Pancreas (tissue), 10 donors: ENCODE results near the gene BLTP3A. TPM values are rescaled to one million over a fixed set of nuclear protein-coding genes. Genes with fewer than 3 reads are reported as not detected.
"Not testable (repeated sequence)": the region's sequence is repeated elsewhere in the genome, so short reads cannot be mapped to it uniquely, and the experiment has no call there.

ENCODE experiments used
- ATAC-seq, 4 donors: fragments of 200-7000 bp; cut with Tn5 transposase; one replicate each; pipeline versions ENCODE4 v1.8.0 to v1.9.1; 2020; ENCODE audit warnings: mild to moderate bottlenecking in 4 of 4, moderate library complexity in 4 of 4
- DNase-seq, 6 donors: peaks; one replicate each; pipeline ENCODE4 v3.0.0-alpha.2; 2020
- FAIRE-seq: peaks from 2 replicates; lab custom pipeline; 2012; peaks lifted over from hg19 to GRCh38; lab: Jason Lieb, UNC
- H3K27ac ChIP-seq, 4 donors: fragments of 200-600 bp; sonication (generic); 1 replicate in 3 of 4; 2 replicates in 1 of 4; pipeline versions ENCODE4 v1.5.0 to v1.8.0; 2020
- H3K27me3 ChIP-seq, 4 donors: fragments of 200-600 bp; one replicate each; pipeline ENCODE4 v1.8.0; 2021
- H3K36me3 ChIP-seq, 3 donors: fragments of 200-600 bp; sonication (generic) in 1 of 3; one replicate each; pipeline versions ENCODE4 v1.5.0 to v1.8.0; 2020 to 2021
- H3K4me1 ChIP-seq, 3 donors: fragments of 200-600 bp; one replicate each; pipeline ENCODE4 v1.8.0; 2021
- H3K4me3 ChIP-seq, 4 donors: fragments of 200-600 bp; sonication (generic) in 2 of 4; one replicate each; pipeline versions ENCODE4 v1.5.0 to v1.8.0; 2020 to 2021
- H3K9me3 ChIP-seq, 4 donors: fragments of 200-600 bp; one replicate each; pipeline ENCODE4 v1.8.0; 2021
- WGBS, 2 donors: extraction: QIAGEN DNeasy Blood & Tissue Kit; methylation state at CpG; one replicate each; pipeline ENCODE4 v1.1.7; 2013; 5-methylcytosine and 5-hydroxymethylcytosine counted together
- intact Hi-C, 3 donors: fragments of 100-400 bp; cut with DNase I; formaldehyde crosslinking; loops; one replicate each; pipeline versions ENCODE4 v1.11.1 to v1.14.2; 2022
- polyA plus RNA-seq, 2 donors: library from polyadenylated mRNA; stranded (reverse); fragments of 200-250 nt; gene quantifications; one replicate each; pipeline ENCODE4 v1.2.3, GENCODE V29; 2013
- total RNA-seq, 6 donors: library from RNA; stranded (reverse); fragmentation: NEBNext Ultra II Directional in 4 of 6; extraction: Animal tissue kit (Norgen Biotek cat#: 25700) in 4 of 6; gene quantifications; one replicate each; pipeline versions ENCODE4 v1.2.1 to v1.2.4, GENCODE V29; 2021 to 2023
- TF ChIP-seq, protein P1 (sequence below), 4 donors: fragments of 200-600 bp; sonication (generic) in 3 of 4; IDR thresholded peaks; one replicate each; pipeline versions ENCODE4 v1.5.0 to v1.8.0; 2021; ENCODE audit warnings: antibody characterized with exemption in 4 of 4
- donor health status: healthy with polysubstance abuse.
- donor health status: DM: no; HTN: no; CAD: no; lungs with moderate emphysema.
- donor health status: DM: no; HTN: no; CAD: no.
- donor health status: control.
- donor health status: control.
- donor health status: Bipolar disorder and iron deficiency.
- donor health status: DM: yes; HTN: yes; CAD: no.
- donor health status: DM: no; HTN: no; CAD: no.
- donor health status: DM: no; HTN: no; CAD: no.
- donor health status: DM: yes; HTN: yes; CAD: no.

The BLTP3A gene
- total and polyA plus RNA-seq, 8 donors = 2.5 to 14.4 (median 8.6) TPM

DNA sequence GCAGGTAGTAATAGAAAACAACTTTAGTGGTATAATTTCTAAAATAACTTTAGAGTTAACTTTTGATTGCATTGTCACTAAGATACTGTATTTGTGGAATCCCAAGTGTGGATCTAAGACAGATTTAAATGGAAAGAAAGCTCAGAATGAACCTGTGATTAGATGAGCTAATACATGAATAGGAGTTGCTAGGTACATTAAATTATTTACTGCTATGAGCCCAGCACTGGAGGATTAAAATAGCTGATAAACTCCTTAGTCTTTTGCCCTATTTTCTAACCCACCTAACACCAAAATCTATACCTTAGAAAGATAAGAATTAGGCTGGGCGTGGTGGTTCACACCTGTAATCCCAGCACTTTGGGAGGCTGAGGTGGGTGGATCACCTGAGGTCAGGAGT lies 23.7 kb upstream of the BLTP3A start:
- DNase-seq (no peak), ATAC-seq (no peak), FAIRE-seq (no peak)
- H3K4me1 ChIP-seq = no peaks in the 10 kb centered on the region
- H3K9me3 ChIP-seq = no peaks in the 10 kb centered on the region
- peaks cover 0 to 55% (median 3%) of the 10 kb centered on the region in 3 donors for H3K36me3 ChIP-seq
- WGBS, 2 donors = 96 to 97% methylated on average over 1 of the region's 1 CpG
- H3K4me3 ChIP-seq = no peak overlapping the region
- H3K27ac ChIP-seq = no peak overlapping the region
- TF ChIP-seq, protein P1, sequence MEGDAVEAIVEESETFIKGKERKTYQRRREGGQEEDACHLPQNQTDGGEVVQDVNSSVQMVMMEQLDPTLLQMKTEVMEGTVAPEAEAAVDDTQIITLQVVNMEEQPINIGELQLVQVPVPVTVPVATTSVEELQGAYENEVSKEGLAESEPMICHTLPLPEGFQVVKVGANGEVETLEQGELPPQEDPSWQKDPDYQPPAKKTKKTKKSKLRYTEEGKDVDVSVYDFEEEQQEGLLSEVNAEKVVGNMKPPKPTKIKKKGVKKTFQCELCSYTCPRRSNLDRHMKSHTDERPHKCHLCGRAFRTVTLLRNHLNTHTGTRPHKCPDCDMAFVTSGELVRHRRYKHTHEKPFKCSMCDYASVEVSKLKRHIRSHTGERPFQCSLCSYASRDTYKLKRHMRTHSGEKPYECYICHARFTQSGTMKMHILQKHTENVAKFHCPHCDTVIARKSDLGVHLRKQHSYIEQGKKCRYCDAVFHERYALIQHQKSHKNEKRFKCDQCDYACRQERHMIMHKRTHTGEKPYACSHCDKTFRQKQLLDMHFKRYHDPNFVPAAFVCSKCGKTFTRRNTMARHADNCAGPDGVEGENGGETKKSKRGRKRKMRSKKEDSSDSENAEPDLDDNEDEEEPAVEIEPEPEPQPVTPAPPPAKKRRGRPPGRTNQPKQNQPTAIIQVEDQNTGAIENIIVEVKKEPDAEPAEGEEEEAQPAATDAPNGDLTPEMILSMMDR (IDR thresholded peaks at IDR 0.05) = no peak
- intact Hi-C loops = no loop called here
- no peaks in the 10 kb centered on the region for H3K27me3 ChIP-seq

DNA sequence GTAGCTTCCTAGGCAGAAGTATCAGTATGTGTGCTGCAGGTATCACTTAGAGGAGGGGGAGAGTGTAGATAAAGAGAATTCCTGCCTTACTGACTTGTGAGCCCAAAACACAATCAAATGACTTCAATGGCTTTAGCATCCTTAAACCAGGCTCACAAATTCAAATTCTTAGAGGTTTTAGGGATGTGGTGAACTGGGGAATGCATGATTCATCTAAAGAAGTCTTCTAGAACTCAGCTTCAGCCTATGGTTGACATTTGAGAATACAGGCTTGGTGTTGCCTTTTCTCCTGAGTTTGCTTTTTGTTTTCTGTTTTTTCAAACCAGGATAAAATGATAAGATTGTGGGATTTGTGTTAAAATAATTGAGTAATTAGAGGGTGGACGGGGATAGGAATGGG lies 20.2 kb upstream of the BLTP3A start:
- TF ChIP-seq, protein P1 (IDR thresholded peaks at IDR 0.05) = no peak
- ATAC-seq (no peak), FAIRE-seq (no peak), DNase-seq (no peak)
- Histone ChIP-seq H3K4me1 (no peaks in the 10 kb centered on the region), H3K36me3 (peaks cover 0 to 52% (median 7%) of the 10 kb centered on the region in 3 donors), H3K4me3 (no peak overlapping the region), H3K9me3 (no peaks in the 10 kb centered on the region), H3K27me3 (no peaks in the 10 kb centered on the region), H3K27ac (no peak overlapping the region)
- 94 to 96% methylated on average over 1 of the region's 1 CpG for WGBS, 2 donors
- intact Hi-C loops = no loop called here

DNA sequence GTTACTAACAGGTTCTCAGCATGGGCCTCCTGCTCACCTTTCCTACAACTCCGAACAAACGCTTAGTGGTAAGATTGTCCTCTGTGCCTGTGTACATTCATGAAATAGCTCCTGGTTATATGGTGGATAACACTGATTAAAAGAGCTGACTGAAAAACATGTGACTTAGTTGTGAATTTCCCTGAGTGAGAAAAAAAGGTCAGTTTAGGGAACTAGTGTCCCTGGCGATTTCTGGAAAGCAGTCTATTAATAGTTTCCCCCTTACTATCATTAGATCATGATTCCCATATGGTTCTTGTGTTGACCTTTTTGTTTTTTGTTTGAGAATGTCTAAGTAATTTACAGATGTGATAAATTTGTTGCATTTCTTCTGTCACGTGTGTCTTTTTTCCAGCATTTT lies 18.9 kb upstream of the BLTP3A start:
- intact Hi-C loops = no loop called here
- H3K27me3 ChIP-seq = no peaks in the 10 kb centered on the region
- H3K27ac ChIP-seq = no peak overlapping the region
- DNase-seq (no peak), FAIRE-seq (no peak), ATAC-seq (peak in 2 of 4 donors; percentile 53 to 60)
- H3K9me3 ChIP-seq = no peaks in the 10 kb centered on the region
- no peak overlapping the region for H3K4me3 ChIP-seq
- TF ChIP-seq, protein P1 (IDR thresholded peaks at IDR 0.05) = no peak
- 95 to 97% methylated on average over 4 of the region's 4 CpGs for WGBS, 2 donors
- H3K36me3 ChIP-seq = peaks cover 0 to 45% (median 7%) of the 10 kb centered on the region in 3 donors
- no peaks in the 10 kb centered on the region for H3K4me1 ChIP-seq

DNA sequence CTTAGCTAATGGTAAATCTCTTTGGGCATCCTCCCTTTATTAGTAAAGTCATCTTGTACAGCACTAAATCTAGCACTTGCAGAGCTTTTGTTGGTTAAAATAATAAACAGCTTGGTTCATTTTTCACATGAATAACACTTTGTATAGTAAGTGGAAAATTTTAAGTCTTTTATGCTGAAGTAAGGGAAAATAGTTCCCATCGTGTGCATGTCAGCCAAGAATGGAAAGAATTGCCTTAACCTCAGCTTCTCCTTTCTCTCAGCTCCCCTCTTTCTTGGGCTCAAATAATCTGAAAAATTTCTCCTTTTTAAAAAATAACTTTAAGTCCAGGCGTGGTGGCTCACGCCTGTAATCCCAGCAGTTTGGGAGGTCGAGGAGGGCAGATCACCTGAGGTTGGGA lies 18.0 kb upstream of the BLTP3A start:
- TF ChIP-seq, protein P1 (IDR thresholded peaks at IDR 0.05) = no peak
- H3K4me1 ChIP-seq = no peaks in the 10 kb centered on the region
- intact Hi-C loops = no loop called here
- no peak for DNase-seq
- no peak overlapping the region for H3K27ac ChIP-seq
- peak in 2 of 4 donors; percentile 51 to 58 for ATAC-seq
- H3K27me3 ChIP-seq = no peaks in the 10 kb centered on the region
- H3K36me3 ChIP-seq = peaks cover 0 to 35% (median 5%) of the 10 kb centered on the region in 3 donors
- FAIRE-seq = no peak
- no peaks in the 10 kb centered on the region for H3K9me3 ChIP-seq
- WGBS, 2 donors = 90 to 92% methylated on average over 4 of the region's 4 CpGs
- no peak overlapping the region for H3K4me3 ChIP-seq

DNA sequence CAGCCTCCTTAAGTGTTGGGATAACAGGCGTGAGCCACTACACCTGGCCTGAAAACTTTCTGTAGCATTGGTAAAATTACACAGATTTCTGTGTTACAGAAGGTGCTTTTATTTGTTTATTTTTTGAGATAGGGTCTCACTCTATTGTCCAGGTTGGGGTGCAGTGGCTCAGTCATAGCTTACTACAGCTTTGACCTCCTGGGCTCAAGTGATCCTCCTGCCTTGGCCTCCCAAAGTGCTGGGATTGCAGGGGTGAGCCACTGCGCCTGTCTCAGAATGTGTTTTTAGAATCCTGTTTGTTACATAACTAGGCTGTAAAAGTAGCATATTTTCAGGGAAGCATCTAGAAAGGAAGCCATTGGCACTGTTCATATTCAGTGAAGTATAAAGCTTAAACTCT lies 16.9 kb upstream of the BLTP3A start:
- FAIRE-seq = no peak
- 97 to 98% methylated on average over 2 of the region's 2 CpGs for WGBS, 2 donors

DNA sequence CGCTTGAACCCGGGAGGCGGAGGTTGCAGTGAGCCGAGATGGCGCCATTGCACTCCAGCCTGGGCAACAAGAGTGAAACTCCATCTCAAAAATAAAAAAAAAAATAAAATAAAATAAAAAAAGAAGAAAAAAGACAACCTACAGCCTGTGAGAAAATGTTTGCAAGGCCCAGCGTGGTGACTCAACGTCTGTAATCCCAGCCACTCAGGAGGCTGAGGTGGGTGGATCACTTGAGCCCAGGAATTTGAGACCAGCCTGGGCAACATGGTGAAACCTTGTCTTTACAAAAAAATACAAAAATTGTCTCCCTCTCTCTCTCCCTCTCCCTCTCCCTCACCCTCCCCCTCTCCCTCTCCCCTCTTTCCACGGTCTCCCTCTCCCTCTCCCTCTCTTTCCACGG lies 6.5 kb upstream of the BLTP3A start:
- WGBS, 2 donors = 91 to 96% methylated on average over 3 to 9 of the region's 9 CpGs
- H3K27ac ChIP-seq, ATAC-seq, DNase-seq, H3K27me3 ChIP-seq, H3K4me3 ChIP-seq, intact Hi-C loops, H3K4me1 ChIP-seq, H3K9me3 ChIP-seq, H3K36me3 ChIP-seq, FAIRE-seq: not testable (repeated sequence)

More for the DNA sequence above, 16.9 kb upstream of the BLTP3A start:
- Histone ChIP-seq H3K4me3 (no peak overlapping the region), H3K36me3 (peaks cover 0 to 27% (median 5%) of the 10 kb centered on the region in 3 donors), H3K27ac (no peak overlapping the region), H3K4me1 (no peaks in the 10 kb centered on the region), H3K27me3 (no peaks in the 10 kb centered on the region), H3K9me3 (no peaks in the 10 kb centered on the region)
- intact Hi-C loops = no loop called here
- DNase-seq (no peak), ATAC-seq (no peak)
- TF ChIP-seq, protein P1 (IDR thresholded peaks at IDR 0.05) = no peak

DNA sequence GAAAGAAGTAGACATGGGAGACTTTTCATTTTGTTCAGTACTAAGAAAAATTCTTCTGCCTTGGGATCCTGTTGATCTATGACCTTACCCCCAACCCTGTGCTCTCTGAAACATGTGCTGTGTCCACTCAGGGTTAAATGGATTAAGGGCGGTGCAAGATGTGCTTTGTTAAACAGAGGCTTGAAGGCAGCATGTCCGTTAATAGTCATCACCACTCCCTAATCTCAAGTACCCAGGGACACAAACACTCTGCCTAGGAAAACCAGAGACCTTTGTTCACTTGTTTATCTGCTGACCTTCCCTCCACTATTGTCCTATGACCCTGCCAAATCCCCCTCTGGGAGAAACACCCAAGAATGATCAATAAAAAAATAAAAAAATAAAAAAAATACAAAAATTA lies 4.7 kb upstream of the BLTP3A start:
- H3K4me1 ChIP-seq, H3K4me3 ChIP-seq, H3K36me3 ChIP-seq, ATAC-seq, intact Hi-C loops, H3K9me3 ChIP-seq, H3K27ac ChIP-seq, FAIRE-seq, H3K27me3 ChIP-seq, DNase-seq: not testable (repeated sequence)
- 57 to 68% methylated on average over 2 of the region's 2 CpGs for WGBS, 2 donors
